HS-5 (cell line): ENCODE data around the gene IGF1R.
"Not testable (repeated sequence)": the region's sequence is repeated elsewhere in the genome, so short reads cannot be mapped to it uniquely, and the experiment has no call there.

Experiments
- DNase-seq: peaks from one replicate; pipeline ENCODE4 v3.0.0-alpha.2; 2012; ENCODE audit warnings: low read depth

The IGF1R gene

DNA sequence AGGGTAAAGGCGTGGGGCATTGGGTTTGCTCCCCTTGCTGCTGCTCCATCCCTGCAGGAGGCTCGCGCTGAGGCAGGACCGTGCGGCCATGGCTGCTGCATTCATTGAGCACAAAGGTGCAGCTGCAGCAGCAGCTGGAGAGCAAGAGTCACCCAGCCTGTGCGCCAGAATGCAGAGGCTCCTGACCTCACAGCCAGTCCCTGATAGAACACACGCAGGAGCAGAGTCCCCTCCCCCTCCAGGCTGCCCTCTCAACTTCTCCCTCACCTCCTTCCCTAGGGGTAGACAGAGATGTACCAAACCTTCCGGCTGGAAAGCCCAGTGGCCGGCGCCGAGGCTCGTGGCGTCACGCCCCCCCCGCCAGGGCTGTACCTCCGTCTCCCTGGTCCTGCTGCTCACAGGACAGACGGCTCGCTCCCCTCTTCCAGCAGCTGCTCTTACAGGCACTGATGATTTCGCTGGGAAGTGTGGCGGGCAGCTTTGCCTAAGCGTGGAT is 312.3 kb downstream of the IGF1R start:
- no peak for DNase-seq

- no peak for DNase-seq
Measured at GRCh38 chr15:98963444-98963843, 315.1 kb downstream of the IGF1R start.

- no peak for DNase-seq
Measured at GRCh38 chr15:98964466-98965133, 316.3 kb downstream of the IGF1R start.

DNA sequence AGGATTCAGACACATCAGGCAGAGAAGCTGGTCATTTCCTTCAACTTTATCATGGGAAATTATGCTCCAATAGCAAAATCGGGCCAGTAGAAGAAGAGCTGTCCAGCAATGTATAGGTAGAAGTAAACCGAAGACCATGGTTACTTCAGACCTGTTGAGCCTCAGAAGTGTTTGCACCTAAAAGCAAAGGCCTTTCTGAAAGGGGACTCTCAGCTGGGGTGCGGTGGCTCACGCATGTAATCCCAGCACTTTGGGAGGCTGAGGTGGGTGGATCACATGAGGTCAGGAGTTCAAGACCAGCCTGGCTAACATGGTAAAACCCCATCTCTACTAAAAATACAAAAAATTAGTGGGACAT is 316.8 kb downstream of the IGF1R start:
- not testable (repeated sequence) for DNase-seq

DNA sequence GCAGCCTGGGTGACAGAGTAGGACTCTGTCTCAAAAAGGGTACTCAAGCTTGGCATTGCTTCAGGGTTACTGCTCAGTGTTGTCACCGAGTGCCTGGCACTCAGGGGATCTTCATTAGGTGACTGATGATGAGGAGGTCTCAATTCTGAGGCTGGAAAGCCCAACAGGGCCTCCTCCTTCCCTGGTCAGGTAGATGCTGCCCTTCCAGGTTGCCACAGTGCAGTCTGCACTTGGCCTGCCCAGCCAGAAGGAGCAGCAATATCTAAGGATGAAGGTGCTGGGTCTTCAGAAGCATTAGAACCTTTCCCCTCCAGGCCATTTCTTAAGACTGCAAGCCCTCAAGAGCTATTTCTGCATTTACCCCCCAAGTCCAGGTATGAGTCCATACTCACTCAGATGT is 317.3 kb downstream of the IGF1R start:
- no peak for DNase-seq

DNA sequence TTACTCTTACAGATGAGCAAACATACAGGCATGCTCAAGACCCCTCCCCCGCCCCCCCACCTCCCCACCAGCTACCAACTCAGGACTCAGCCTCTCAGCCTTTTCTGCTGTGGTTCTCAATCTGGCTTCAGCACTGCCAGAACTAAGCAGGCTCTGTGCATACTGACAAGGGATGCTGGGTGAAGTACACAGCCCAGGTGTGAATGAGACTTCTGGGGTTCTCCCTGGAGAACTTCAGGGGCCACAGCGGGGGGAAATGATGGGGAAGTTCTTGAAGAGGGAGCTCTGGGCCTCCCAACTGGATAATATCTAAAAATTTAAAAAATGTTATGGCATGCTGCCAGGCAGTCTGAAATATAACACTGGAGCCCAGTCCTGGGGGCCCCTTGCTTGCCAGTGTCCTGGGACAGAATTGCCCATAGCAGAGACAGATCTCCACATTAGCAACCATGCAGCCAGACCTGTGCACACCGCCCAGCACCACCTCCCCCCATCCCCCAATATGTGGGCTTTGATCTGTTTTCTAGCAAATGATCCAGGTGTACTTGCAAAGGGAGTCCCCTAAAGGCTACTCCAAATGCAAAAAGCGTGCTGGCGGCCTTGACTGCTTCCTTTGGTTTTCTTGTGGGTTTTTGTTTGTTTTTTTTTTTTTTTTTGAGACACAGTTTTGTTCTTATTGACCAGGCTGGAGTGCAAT is 317.9 kb downstream of the IGF1R start:
- DNase-seq = no peak

DNA sequence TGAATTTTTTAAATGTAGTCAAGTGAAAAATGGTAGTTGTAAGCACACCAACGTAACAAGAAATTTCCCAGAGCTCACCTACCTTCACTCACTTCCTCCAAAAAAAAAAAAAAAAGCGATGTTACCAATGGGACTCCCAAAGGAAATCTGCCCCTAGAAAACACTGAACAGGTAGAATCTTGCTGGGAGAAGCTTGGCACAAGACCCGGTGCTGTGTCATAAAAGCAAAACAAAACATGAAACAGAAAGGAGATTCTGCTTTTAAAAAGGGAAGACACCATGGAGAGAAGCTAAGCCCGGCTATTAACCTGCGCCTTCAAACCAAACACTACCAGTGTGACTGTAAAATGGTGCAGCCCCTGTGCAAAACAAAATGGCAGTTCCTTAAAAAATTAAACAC is 318.8 kb downstream of the IGF1R start:
- no peak for DNase-seq

GRCh38 chr15:98967916-98968315 is 319.6 kb downstream of the IGF1R start:
- DNase-seq = no peak

DNA sequence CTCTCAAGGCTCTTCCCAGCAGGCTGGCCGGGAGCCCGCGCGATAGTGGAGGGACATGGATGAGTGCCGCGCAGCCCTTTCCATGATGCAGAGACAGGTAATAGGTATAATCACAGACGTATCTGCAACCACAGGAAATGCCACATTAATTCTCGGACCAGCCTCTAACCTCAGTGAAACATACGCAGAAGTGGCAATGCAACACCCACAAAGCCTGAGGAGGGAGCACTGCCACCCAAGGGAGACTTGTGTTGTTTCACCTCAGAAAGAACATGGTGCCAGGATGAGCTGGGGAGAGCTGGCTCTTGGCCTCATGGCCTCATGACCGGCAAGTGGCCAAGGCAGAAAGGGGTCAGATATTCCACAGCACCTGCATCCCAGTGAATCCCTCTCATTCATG is 320.2 kb downstream of the IGF1R start:
- DNase-seq = no peak

GRCh38 chr15:98969126-98969735 is 320.9 kb downstream of the IGF1R start:
- DNase-seq = no peak

- no peak for DNase-seq
Measured at GRCh38 chr15:98970799-98971198, 322.5 kb downstream of the IGF1R start.

- no peak for DNase-seq
Measured at GRCh38 chr15:98976500-98976899, 328.2 kb downstream of the IGF1R start.

DNA sequence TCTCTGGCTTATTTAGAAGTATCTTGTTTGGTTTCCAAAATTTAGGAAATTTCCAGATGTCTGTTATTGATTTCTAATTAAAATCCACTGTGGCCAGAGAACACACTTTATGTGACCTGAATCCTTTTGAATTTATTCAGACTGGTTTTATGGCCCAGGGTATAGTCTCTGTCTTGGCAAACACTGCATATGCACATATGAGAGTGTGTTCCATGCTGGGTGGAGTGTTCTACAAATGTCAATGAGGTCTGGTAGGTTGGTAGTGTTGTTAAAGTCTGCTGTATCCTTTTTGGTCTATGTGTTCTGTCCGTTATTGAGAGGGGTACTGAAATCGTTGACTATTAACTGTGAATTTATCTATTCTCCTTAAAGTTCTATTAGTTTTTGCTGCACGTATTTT is 329.1 kb downstream of the IGF1R start:
- DNase-seq = no peak

- DNase-seq = no peak
Measured at GRCh38 chr15:98978153-98978552, 329.8 kb downstream of the IGF1R start.

GRCh38 chr15:98980899-98981228 is 332.5 kb downstream of the IGF1R start:
- no peak for DNase-seq

GRCh38 chr15:98981851-98982722 is 333.7 kb downstream of the IGF1R start:
- no peak for DNase-seq

DNA sequence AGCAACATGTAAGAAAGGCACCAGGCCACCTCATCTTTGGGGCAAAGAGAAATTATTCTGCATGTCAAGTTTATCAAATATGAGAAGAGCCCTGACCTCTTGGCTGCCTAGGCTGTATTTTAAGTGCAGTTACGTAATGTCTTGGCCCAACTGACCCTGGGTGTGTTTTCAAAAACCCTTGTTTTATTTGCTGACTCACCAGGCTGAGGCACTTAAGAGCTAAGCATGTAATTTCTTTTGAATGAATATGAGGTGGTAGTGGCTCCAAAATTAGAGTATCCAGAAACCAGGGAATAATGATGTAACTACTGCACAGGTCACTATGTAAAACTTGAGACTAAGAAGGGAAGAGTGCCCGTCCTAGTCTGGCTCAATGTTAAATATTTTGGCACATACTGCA is 335.0 kb downstream of the IGF1R start:
- DNase-seq = peak; percentile 68

GRCh38 chr15:98986281-98986680 is 337.9 kb downstream of the IGF1R start:
- no peak for DNase-seq

DNA sequence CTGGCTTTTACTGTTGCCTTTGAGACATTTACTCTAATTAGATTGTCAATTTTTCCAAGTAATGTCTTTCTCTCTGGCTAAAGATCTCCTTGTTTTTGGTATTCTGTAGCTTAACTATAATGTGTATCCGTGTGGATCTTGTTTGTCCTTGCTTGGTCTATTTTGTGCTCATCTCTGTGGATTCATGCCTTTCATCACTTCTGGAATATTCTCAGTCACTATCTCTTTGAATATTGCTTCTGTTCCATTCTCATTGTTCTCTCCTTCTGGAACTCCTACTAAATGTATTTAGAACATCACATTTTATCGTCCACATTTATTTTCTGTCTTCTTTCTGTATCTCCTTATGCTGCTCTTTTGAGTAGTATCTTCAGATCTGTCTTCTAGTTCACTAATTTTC is 346.6 kb downstream of the IGF1R start:
- no peak for DNase-seq

- no peak for DNase-seq
Measured at GRCh38 chr15:98996169-98996568, 347.8 kb downstream of the IGF1R start.

DNA sequence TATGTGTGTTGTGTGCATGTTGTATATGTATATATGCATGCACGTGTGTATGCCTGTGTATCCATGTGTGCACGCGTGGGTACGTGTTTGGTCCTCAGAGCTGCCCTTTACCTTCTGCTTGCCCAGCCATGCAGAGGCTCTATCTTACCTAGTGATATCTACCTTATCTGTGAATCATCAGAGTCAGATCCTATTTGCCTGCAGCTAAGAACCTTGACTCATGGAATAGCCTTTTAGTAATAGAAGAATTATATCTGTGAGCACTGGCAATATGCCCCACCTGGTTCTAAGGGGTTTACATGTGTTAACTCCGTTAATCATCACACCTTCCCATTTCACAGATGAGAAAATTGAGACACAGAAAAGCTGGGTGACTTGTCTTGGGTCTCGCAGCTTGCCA is 348.3 kb downstream of the IGF1R start:
- no peak for DNase-seq

- DNase-seq = no peak
Measured at GRCh38 chr15:98997312-98997711, 349.0 kb downstream of the IGF1R start.

GRCh38 chr15:98997755-98998154 is 349.4 kb downstream of the IGF1R start:
- no peak for DNase-seq
